Neural progenitor cell (in vitro differentiated cells): Measurements from ENCODE around the gene RMRP.

Experiments used
- EZH2 ChIP-seq: fragments of 200-600 bp; sonication (generic); IDR thresholded peaks from 2 replicates; pipeline ENCODE4 v1.6.1; 2017; ENCODE audit warnings: antibody characterized with exemption, mild to moderate bottlenecking, moderate library complexity
- TF ChIP-seq, protein P1 (sequence below): fragments of 200-600 bp; sonication (generic); IDR thresholded peaks from 2 replicates; pipeline ENCODE4 v1.5.1; 2017; ENCODE audit warnings: antibody characterized with exemption, mild to moderate bottlenecking

GRCh38 chr9:35664531-35665470 is 7.0 kb upstream of the RMRP start, which contains the start of gene ARHGEF39:
- TF ChIP-seq, protein P1, sequence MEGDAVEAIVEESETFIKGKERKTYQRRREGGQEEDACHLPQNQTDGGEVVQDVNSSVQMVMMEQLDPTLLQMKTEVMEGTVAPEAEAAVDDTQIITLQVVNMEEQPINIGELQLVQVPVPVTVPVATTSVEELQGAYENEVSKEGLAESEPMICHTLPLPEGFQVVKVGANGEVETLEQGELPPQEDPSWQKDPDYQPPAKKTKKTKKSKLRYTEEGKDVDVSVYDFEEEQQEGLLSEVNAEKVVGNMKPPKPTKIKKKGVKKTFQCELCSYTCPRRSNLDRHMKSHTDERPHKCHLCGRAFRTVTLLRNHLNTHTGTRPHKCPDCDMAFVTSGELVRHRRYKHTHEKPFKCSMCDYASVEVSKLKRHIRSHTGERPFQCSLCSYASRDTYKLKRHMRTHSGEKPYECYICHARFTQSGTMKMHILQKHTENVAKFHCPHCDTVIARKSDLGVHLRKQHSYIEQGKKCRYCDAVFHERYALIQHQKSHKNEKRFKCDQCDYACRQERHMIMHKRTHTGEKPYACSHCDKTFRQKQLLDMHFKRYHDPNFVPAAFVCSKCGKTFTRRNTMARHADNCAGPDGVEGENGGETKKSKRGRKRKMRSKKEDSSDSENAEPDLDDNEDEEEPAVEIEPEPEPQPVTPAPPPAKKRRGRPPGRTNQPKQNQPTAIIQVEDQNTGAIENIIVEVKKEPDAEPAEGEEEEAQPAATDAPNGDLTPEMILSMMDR = peak; percentile 53
- no peak for TF ChIP-seq EZH2
